ENCODE results near the gene PDZRN3.
A peak's percentile ranks its signal among the peaks of the same experiment; 100 is the strongest.

PDZRN3 gene

DNA sequence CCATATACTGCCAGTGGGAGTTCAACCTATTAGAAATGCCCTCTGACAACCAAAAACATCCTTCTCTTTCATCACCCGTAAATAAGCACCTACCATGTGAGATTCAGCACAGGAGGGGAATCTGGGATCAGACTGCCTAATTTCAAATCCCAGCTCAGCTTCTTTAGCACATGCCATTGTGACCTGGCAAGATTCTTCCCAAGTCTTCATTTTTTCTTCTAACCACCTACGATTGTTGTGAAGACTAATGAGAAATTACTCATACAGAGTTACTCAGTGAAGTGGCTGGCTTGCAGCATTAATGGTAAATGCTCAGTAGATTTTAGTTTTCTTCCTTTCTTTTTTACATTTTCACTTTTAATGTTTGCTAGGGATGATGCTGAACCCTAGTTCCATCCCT is 176.7 kb downstream of the PDZRN3 start:
- DNase-seq: no peak

DNA sequence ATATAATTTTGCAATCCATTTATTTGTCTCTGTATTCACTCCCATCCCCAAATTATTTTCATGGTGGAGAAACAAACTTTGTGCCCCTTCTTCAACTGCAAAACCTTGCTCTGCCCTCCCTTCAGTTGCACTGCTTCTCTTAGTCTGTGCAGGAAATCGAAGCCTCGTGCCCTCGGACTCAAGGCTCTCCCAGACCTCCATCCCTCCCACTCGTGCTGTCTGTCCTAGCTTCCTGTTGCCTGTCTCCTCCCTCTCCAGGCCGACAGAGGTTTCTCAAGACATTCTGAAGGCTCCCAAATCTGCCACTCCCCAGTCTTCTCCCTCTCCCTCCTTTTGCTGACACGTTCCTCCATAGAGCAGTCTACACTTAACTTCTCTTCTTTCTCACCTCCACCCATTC is 177.6 kb downstream of the PDZRN3 start:
- no peak for DNase-seq

DNA sequence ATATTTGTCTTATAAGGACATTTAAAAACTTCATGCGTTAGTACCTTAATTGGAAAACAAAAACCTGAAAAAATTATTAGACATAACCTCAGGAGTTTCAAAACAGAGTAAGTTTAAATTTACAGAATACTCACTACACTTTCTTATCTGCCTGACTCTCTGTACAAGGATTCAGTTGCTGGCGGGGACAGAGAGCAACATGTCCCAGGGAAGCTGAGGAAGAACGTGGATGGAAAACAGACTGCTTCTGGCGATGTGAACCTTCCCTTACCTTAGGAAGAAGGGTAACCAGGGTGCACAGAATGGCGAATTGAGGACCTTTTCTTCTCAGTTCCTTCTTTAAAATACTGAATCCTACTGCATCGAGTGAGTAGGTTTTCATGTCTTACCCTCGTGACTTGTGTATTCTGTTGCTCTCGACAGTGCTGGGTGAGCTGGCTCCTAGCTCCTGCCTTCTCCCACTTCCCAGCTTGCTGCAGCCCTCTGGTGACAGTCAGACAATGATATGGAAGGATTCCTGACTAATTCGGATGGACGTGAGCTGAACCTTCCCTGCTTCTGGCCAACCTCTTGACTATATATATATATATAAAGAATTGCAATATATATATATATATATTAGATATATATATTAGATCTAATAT is 178.2 kb downstream of the PDZRN3 start:
- DNase-seq: no peak

DNA sequence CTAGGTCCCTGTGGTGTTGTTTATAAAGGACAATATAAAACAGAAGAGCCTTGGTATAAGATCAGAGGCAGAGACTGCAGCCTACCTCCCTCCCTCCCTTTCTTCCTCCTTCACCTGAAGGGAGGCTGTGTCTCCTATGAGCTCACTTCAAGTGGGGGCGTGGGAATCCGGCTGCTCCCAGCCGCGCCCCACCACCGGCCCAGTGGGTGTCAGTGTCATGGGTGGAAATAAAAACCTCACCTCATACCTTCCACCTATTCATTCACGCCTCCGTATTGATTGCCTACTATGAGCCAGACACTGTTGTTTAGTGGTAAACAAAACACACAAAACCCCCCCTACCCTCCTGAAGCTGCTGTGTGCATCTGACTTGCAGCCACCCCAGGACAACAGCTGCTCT is 181.9 kb downstream of the PDZRN3 start:
- DNase-seq: no peak

DNA sequence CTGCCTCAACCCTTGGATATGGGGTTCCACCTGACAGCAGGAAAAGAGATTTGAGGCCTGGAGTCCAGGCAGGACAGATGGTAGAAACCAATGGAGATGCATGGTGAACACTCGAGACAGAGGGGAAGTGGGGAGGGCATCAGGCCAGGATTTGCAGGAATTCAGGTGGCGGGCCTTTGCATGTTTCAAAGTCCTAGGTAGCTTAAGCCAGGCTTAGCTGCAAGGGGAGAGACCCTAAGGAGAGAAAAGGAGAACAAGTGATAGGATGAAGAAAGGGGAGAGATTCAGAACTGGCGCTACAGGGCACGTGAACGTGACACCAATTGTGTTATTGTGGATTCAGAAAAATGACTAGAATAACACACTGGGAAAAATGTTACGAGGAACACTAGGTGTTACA is 182.6 kb downstream of the PDZRN3 start:
- DNase-seq: no peak

DNA sequence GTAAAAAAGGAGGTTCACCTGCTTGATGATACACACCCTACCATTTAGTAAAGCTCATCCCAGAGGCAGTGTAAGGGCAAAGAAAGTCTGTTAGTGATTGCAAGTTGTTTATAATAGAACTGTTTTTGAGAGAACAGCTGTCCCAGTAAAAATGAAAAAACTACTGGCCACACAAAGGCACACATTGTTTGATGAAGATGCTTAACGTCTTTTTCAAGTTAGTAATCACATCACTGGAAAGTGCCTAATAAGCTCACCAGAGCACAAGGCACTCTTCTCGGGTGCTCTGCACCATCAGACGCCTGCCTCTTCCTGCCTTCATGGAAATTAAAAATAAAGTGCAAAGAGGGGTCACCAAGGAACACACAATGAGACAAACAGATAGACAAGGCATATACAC is 186.9 kb downstream of the PDZRN3 start:
- no peak for DNase-seq

DNA sequence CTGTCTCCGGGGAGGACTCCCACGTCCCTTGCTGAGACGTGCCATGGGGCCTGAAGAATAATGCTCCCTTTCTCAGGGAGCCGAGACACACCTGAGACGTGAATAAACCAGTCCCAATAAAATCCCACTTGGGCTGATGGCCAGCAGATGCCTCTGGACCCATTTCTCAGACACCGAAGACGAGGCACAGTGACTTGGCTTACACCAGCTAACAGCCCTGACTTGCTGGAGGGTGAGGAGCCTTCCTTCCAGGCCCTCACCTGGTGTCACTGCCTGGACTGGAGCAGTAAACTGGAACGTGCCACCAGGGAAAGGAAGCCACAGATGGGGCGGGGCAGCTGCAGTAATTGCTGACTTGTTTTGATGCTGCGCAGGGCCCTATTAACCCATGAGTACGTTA is 189.7 kb downstream of the PDZRN3 start:
- no peak for DNase-seq

DNA sequence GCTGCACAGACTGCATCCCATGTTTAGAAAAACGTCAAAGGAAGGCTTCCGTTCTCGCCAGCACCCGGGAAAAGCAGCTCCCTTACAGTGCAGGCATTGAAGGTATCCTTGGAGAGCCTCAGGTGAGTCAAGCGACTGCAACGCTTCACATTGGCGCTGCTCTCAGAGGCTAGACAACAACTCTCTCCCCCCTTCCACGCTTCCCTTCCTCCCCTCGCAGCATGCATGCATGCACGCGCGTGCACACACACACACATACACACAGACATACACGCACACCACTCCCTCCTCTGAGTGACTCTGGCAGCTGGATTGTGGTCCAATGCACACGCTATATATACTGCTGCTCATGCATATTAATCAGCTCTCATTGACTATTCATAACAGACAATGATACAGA is 191.1 kb downstream of the PDZRN3 start:
- DNase-seq: no peak

DNA sequence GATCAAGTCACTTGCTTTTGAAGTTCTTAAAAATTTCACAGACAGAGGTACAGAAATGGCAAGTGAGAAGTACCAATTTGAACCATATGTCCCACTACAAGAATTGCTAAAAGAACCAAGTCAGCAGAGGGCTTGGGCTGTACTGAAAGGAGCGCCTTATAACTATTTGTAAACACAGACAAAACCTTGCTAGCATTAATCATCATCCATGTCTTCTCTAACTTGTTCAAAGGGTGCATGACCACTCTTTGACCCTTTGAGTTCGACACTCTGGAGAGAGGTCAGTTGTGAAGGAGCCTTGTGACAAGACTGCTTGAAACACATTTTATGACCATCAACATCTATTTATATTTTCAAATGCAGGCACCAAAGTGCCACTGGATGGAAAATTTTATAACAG is 191.7 kb downstream of the PDZRN3 start:
- DNase-seq: no peak

DNA sequence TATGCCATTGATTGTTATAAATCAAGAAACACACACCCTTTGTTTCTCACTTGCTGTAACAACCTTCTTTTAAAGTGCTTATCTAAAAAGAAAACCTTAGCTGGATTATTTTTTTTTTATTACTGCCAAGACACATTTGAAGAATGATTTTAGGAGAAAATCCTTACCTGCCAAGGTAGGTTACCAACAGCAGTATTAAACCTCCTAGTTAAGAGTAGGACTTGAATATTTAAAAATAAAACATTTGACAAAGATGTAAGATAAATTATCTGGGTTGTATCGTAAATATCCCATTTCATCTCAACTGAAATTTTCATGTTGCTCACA is 192.1 kb downstream of the PDZRN3 start:
- DNase-seq: no peak

DNA sequence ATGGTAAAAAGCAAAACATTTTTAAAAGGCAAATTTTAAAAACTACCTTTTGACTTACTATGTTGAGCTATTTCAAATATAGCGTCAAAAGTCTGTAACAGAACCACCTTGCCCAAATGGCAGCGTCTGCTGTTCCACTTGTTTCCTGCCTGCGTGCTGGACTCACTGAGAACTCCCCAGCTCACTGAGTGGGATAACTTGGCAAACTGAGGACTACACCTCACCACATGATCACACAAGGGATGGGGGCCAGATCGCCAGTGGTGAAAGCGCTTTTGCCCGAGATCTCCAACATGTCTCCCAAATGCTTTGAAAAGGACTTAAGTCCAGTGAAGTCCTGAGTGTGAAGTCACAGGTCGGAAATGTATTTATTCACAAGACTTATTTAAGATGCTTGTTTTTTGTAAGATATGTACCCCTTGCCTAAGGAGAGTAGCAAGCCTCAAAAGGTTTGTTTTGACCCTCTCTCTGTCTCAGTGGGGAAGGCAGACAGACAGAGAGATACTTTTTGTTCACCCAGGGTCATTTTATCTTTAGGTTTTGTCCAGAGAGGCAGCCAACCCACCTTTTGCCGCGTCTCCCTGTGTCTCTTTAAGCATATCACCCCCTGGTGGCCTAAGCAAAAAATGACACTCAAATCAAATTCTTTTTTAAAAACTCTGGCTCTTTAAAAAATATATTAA is 192.6 kb downstream of the PDZRN3 start:
- DNase-seq: peak in 1 of 2 donors; percentile 11

DNA sequence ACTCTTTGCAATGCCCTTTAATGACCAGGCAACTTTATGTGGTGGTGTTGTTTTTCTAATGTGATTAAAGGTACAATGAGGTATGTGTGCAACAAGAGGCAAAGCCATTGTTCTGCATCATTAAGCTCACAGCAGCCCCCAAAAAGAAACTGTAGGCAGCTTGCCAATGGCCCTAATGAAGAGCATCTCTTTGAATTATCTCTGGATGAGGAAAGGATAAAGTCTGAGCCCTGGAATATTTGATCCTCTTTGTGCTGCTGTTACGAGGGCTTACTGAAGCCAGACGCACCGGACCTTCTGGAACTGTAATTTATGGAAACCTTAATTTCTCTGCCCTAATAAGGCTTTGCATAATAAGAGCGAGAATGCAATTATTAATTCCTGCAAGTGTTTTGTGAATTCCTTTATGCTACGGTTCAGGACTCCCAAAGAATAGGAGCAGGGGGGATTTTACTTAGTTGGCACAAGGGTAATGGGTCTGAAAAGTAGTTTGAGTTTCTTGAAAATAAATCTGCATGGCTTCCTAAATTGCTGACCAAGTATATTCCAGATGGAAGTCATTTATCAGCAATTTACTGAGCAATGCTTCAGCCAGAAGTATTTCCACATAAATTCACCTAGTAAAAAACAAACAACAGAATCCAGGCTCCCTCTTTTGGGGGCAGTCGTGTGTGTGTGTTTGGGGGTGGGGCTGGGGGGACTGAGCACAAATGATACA is 193.4 kb downstream of the PDZRN3 start:
- no peak for DNase-seq

DNA sequence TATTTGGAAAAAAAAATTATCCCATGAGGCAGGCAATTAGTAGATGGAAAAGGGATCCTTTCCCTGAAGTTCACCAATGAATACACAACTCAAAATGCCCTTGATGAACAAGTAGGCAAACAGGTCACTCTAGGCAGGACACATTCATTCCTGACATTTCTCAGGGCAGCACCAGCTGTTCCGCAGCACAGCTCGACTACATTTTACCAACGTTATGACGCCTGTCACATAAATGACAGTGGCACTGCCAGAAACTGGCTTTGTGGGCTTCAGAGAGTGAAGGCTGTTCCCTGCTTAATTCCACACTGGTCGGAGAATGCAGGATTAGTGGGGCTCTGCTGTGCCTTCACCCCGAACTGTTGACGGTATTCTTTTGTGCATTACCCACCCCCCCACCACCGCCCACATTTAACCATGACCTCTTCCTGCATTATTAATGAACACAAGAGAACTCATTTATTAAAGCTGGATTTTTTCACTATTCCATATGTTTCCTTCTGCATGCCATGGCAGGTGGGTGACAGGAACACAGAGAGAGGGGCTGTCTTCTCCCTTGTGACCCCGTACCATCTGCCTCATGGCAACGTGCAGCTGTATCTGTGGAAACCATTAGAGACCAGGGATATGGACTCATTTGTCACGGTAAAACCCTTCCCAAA is 197.6 kb downstream of the PDZRN3 start:
- no peak for DNase-seq

DNA sequence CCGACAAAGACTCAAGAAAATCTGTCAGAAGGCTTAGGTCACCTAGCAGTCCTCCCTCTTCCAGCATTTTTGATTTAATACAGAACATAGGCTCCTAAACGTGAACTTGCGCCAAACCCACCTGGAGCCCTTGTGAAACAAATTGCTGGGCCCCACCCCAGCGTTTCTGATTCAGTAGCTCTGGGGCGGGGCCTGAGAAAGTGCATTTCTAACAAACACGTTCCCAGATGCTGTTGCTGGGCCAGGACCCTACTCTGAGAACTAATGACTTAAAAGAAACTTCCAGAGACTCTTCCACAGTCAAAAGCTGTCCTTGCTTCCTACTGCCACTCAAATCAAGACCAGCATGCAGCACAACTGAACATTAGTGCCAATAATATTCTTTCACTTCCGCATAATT is 198.1 kb downstream of the PDZRN3 start:
- no peak for DNase-seq

DNA sequence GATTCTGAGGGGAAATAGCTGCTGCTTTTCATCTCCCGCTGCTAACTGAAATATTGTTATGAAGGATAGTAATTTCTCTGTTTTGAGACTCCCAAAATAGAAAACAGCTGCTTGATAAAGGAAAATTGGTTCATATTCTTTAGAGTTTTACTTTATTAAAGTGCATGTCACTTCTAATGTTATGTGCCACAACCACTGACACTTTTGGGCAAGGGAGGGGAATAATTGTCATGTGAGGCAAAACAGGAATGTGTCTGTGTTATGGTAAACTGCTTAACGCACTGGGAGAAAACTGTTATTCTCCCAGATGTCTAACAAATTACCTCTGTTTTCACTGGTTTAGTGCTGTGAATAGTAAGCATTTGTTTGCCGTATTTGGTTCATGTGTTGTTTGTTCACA is 201.6 kb downstream of the PDZRN3 start:
- no peak for DNase-seq

DNA sequence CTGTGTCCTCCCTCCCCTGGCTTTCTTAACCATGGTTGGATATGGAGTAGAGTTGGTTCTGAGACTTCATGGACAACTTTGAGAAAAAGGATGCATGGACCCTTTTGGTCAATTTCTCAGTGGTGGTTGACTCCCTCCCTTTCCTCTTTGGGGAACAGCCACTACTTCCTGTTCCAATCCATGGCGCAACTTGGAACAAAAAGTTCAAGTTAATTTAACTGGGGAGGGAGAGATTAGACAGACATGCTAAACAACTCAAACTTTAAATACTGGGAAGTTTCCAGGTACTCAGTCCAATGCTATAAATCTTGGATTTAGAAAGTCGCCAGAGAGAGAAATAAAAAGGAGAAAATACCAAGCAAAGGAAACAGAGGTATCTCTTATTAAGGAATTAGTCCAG is 202.2 kb downstream of the PDZRN3 start:
- no peak for DNase-seq

DNA sequence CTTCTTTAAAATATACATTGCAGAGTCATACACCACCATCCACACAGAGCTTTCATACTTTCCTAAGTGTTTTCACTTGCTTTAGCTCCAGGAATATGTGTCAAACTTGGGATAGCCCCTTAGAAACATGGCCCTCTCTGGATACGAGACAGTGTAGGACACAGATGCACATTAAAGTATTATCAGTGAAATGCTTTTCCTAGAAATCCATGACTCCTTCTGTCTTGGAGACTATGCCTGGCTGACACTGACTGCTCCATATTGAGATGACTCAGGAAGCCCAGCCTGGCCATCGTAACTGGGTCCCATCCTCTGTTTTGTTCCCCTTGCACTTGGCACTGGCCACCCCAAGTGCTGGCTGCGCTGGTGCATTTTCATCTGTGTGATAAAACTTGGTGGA is 204.8 kb downstream of the PDZRN3 start:
- DNase-seq: no peak

DNA sequence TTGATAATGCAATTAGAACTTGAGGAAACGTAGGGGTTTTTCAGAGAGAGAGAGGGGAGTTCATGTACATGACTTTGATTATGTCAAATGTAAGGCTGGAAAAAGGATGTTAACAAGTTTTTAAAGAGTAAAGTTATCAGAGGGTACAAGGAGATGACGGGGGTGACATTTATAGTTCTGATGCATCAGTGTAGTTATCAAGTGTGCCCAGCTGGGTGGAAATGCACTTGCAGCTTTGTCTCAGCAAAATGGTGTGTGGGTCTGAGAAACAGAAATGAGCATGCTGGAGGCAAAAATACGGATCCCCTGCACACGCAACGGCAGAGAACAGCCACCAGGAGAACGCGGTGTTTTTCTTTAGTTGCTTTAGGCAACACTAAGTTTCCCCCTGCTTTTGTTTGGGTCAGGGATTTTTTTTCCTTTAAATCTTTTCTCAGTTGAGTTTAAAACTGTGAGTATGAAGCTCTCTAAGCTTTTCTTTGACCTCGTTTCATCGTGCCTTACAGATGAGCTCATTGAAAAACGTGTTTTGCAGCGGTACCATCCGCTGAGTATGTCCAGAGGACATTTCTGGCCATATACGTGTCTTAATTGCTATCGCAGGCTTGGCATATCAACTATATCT is 205.4 kb downstream of the PDZRN3 start:
- no peak for DNase-seq

DNA sequence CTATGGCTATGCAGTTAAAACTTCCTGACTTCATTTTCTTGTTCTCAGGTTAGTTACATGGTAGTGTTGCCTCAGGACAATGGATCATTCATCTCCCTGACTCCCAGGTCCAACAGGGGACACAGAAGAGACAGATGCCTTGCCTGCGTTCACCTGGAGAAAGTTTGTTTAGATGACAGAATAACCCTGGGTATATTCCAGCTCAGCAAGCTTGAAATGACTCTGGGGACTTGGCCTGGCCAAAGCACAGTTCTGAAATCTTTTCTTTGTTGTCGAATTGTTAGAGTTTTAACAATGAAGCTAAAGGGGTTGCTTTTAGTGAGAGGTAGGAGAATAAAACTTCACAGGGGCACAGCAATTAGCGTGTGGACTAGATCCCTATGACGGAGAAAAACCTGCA is 206.1 kb downstream of the PDZRN3 start:
- no peak for DNase-seq

DNA sequence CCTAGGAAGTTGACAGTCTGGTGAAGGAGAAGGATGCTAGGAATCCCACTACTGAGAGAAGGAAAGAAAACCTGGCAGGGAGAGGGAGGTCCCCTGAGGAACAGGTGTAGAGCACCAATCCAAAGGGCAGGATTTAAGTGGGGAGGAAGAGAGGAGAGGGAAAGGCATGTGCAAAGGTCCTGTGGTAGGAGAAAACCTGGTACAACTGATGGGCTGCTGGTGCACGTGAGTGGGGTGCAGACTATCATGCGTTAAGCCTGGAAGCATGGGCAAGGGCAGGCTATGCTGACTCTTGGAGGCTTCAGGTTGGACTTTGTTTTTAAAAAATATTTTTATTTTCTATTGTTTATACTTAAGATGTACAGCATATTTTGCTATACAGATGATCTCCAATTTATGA is 209.6 kb downstream of the PDZRN3 start:
- DNase-seq: no peak

DNA sequence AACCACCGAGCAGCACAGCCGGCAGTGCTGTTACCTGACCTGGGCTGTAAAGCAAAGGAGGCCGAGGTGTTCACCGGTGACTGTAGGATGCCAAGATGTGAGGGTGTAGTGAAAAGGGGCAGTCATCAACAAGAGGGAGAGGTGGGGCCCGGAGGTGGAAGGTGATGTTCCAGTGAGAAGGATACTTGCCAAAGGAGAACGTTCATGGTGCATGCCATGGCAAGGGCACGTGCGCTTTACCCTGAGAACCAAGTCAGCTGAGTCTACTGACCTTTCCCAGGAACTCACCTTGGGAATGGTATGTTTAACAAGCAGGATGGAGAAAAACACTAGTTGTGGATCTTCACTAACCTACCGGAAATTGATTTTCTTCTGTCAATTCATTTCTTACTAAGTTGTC is 211.1 kb downstream of the PDZRN3 start:
- DNase-seq: no peak

DNA sequence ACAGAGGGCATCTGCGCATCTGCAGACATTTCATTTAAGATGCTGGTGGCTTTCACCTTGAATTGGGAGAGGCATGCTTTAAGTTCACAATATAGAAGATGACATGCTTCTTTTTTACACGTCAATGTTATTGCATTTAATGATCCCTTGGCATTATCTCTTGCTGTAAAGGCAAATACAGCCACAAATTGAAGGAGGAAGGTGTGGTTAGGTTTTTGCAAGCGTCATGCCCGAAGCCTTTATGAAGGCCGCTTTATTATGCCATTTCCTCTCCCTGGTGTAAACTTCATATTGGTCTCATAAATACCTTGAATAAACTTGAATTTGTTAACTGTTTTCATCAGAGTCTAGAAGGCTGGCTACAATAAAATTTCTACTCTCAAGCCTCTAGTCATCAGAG is 212.7 kb downstream of the PDZRN3 start:
- DNase-seq: no peak

DNA sequence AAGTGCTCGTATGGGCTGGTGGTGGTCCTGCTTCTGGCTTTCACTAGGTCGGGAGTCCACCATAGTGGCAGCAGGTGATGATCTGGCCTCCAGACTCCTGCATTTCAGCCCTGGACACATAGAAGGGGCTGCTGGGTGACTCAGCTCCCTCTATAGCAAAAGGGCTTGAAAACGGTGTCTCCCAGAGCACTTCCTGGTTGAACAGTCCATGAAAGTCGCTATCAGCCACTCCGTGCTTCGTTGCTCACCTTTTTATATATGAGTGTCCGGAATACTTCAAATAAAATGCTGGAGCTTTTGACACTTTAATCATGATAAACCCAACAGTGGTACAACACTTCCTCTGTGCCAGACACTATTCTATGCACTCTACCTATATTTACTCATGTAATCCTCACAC is 213.2 kb downstream of the PDZRN3 start:
- no peak for DNase-seq
